Dedifferentiated amniotic fluid mesenchymal stem cell (primary cell): ENCODE measurements around the gene EYA2.

Experiments
- DNase-seq: peaks from one replicate; pipeline ENCODE4 v3.0.0-alpha.2; 2016; ENCODE audit errors: extremely low spot score

The EYA2 gene

GRCh38 chr20:47111576-47111975, 216.9 kb downstream of the EYA2 start:
- DNase-seq: no peak

- DNase-seq: no peak
Measured at GRCh38 chr20:47113362-47114109, 218.9 kb downstream of the EYA2 start.

GRCh38 chr20:47115694-47116093, 221.1 kb downstream of the EYA2 start:
- no peak for DNase-seq

GRCh38 chr20:47117371-47117770, 222.7 kb downstream of the EYA2 start:
- DNase-seq: no peak

GRCh38 chr20:47117773-47118172, 223.1 kb downstream of the EYA2 start:
- no peak for DNase-seq

GRCh38 chr20:47118206-47118605, 223.6 kb downstream of the EYA2 start:
- DNase-seq: no peak

GRCh38 chr20:47118641-47119040, 224.0 kb downstream of the EYA2 start:
- no peak for DNase-seq

- DNase-seq: no peak
Measured at GRCh38 chr20:47120346-47120936, 225.8 kb downstream of the EYA2 start.

GRCh38 chr20:47122560-47122959, 227.9 kb downstream of the EYA2 start:
- DNase-seq: no peak

- no peak for DNase-seq
Measured at GRCh38 chr20:47124181-47124717, 229.6 kb downstream of the EYA2 start.

- DNase-seq: no peak
Measured at GRCh38 chr20:47125508-47125757, 230.8 kb downstream of the EYA2 start.

- no peak for DNase-seq
Measured at GRCh38 chr20:47125758-47126591, 231.3 kb downstream of the EYA2 start.

- peak; percentile 89 for DNase-seq
Measured at GRCh38 chr20:47126709-47127108, 232.1 kb downstream of the EYA2 start.

GRCh38 chr20:47127546-47127945, 232.9 kb downstream of the EYA2 start:
- no peak for DNase-seq

- no peak for DNase-seq
Measured at GRCh38 chr20:47127999-47128398, 233.4 kb downstream of the EYA2 start.

- no peak for DNase-seq
Measured at GRCh38 chr20:47129306-47129705, 234.7 kb downstream of the EYA2 start.

- no peak for DNase-seq
Measured at GRCh38 chr20:47133809-47134456, 239.3 kb downstream of the EYA2 start.

- DNase-seq: no peak
Measured at GRCh38 chr20:47136782-47137181, 242.1 kb downstream of the EYA2 start.

GRCh38 chr20:47137231-47137870, 242.7 kb downstream of the EYA2 start:
- DNase-seq: no peak

- no peak for DNase-seq
Measured at GRCh38 chr20:47139934-47140535, 245.4 kb downstream of the EYA2 start.

GRCh38 chr20:47141350-47141921, 246.8 kb downstream of the EYA2 start:
- DNase-seq: no peak
